ENCODE results near the gene MYMK.
A peak's percentile ranks its signal among the peaks of the same experiment; 100 is the strongest.

MYMK gene

DNA sequence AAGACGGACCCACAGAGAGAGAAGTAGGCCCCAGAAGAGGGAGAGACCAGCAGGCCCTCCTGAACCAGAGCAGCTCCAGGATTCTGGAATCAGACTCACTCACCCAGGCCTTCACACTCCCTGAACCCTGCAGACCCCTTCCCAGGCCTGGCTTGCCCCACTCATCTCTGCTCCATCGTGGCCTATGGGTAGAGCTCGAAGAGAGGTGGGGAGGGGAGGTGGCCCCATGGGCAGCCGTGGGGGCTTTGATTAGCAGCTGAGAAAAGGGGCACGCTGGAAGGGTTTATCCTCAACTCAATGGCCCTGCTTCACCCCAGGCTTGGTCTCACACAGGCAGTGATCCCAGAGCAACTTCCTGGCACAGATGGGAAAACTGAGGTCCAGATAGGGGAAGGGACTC is 613 bp downstream of the MYMK start:
- no peak for DNase-seq (ENCODE audit: low spot score)
- no peak overlapping the region for H3K23ac ChIP-seq (ENCODE audit: low read depth, low read length, poor library complexity)
- no peak overlapping the region for H3K4ac ChIP-seq (ENCODE audit: low read length)
- H3K9ac ChIP-seq (ENCODE audit: low read depth, low read length, poor library complexity): no peak overlapping the region
- no peak overlapping the region for H2AFZ ChIP-seq (ENCODE audit: low read length)
- no peak overlapping the region for H2BK5ac ChIP-seq (ENCODE audit: low read length)
- no peak overlapping the region for H2BK15ac ChIP-seq (ENCODE audit: low read length)
- H4K91ac ChIP-seq (ENCODE audit: low read depth, low read length, poor library complexity): no peak overlapping the region
- no peak overlapping the region for H3K4me2 ChIP-seq (ENCODE audit: insufficient read depth, low read length, poor library complexity, severe bottlenecking)
- H3K14ac ChIP-seq (ENCODE audit: low read length): no peak overlapping the region
- peaks cover 0 to 14% (median 2%) of the 10 kb centered on the region in 3 experiments for H3K27me3 ChIP-seq (ENCODE audit: control insufficient read depth in 3 of 3, insufficient read depth in 3 of 3, low read depth in 1 of 3, low read length in 3 of 3)
- no peak overlapping the region for H3K18ac ChIP-seq (ENCODE audit: low read length)
- H3K36me3 ChIP-seq (replicated peaks in 1 of 2; ENCODE audit: control insufficient read depth in 2 of 2, insufficient read depth in 2 of 2, low read length in 2 of 2): no peaks in the 10 kb centered on the region
- no peak overlapping the region for H2BK12ac ChIP-seq (ENCODE audit: low read length)
- no peaks in the 10 kb centered on the region for H3K79me1 ChIP-seq (ENCODE audit: low read depth, low read length)
- H4K8ac ChIP-seq (ENCODE audit: low read depth, low read length): no peak overlapping the region
- no peak overlapping the region for H3K27ac ChIP-seq (replicated peaks; ENCODE audit: low read length)
- no peak overlapping the region for H2BK120ac ChIP-seq (ENCODE audit: low read depth, low read length)
- no peaks in the 10 kb centered on the region for H3K9me3 ChIP-seq (replicated peaks in 1 of 2; ENCODE audit: control insufficient read depth in 2 of 2, insufficient read depth in 1 of 2, low read depth in 1 of 2, low read length in 2 of 2)
- peak overlapping the region; percentile 25 for H2AK5ac ChIP-seq (ENCODE audit: low read depth, low read length)
- no CpG with 5 or more reads among the region's 5 CpGs for WGBS, 2 donors (ENCODE audit: extremely low coverage in 2 of 2, insufficient read length in 2 of 2, insufficient replicate concordance in 1 of 2)
- H3K4me3 ChIP-seq (ENCODE audit: low read length in 2 of 2): no peak overlapping the region
- H3K4me1 ChIP-seq (ENCODE audit: control insufficient read depth in 2 of 2, insufficient read depth in 1 of 2, low read depth in 1 of 2, low read length in 2 of 2): peaks cover 24 to 31% of the 10 kb centered on the region in 2 donors

DNA sequence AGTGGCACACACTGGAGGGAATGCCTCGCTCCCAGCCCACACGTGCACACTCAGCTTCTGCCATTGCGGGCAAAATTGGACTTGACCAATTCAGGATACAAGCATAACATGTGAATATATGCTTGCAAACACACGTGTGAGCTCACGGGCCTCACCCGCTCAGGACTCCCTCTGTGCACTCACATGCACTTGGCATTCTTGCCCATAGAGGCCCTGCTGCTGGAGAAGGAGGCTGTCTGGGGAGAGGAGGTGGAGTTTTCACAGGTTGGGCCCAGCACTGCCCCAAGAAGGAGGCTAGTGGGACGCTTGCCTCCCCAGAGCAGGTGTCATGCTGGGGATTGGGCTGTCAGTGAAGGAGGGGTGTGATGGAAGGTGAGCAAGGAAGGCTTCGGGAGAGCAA is 1.7 kb downstream of the MYMK start:
- Histone ChIP-seq H3K14ac (ENCODE audit: low read length) (no peak overlapping the region), H2BK120ac (ENCODE audit: low read depth, low read length) (no peak overlapping the region), H3K4me1 (ENCODE audit: control insufficient read depth in 2 of 2, insufficient read depth in 1 of 2, low read depth in 1 of 2, low read length in 2 of 2) (peaks cover 21 to 24% of the 10 kb centered on the region in 2 donors), H4K8ac (ENCODE audit: low read depth, low read length) (peak overlapping the region; percentile 70), H3K27me3 (ENCODE audit: control insufficient read depth in 3 of 3, insufficient read depth in 3 of 3, low read depth in 1 of 3, low read length in 3 of 3) (peaks cover 0 to 10% (median 2%) of the 10 kb centered on the region in 3 experiments), H3K36me3 (replicated peaks in 1 of 2; ENCODE audit: control insufficient read depth in 2 of 2, insufficient read depth in 2 of 2, low read length in 2 of 2) (no peaks in the 10 kb centered on the region), H3K4ac (ENCODE audit: low read length) (no peak overlapping the region), H3K9ac (ENCODE audit: low read depth, low read length, poor library complexity) (peak overlapping the region; percentile 33), H2BK12ac (ENCODE audit: low read length) (no peak overlapping the region), H3K4me3 (ENCODE audit: low read length in 2 of 2) (no peak overlapping the region), H3K79me1 (ENCODE audit: low read depth, low read length) (no peaks in the 10 kb centered on the region), H3K23ac (ENCODE audit: low read depth, low read length, poor library complexity) (peak overlapping the region; percentile 81), H3K4me2 (ENCODE audit: insufficient read depth, low read length, poor library complexity, severe bottlenecking) (no peak overlapping the region), H3K18ac (ENCODE audit: low read length) (peak overlapping the region; percentile 35), H3K9me3 (replicated peaks in 1 of 2; ENCODE audit: control insufficient read depth in 2 of 2, insufficient read depth in 1 of 2, low read depth in 1 of 2, low read length in 2 of 2) (no peaks in the 10 kb centered on the region), H2AFZ (ENCODE audit: low read length) (no peak overlapping the region), H3K27ac (replicated peaks; ENCODE audit: low read length) (no peak overlapping the region), H4K91ac (ENCODE audit: low read depth, low read length, poor library complexity) (no peak overlapping the region), H2BK5ac (ENCODE audit: low read length) (no peak overlapping the region), H2BK15ac (ENCODE audit: low read length) (peak overlapping the region; percentile 20), H2AK5ac (ENCODE audit: low read depth, low read length) (peak overlapping the region; percentile 66)
- no CpG with 5 or more reads among the region's 8 CpGs for WGBS, 2 donors (ENCODE audit: extremely low coverage in 2 of 2, insufficient read length in 2 of 2, insufficient replicate concordance in 1 of 2)
- no peak for DNase-seq (ENCODE audit: low spot score)

DNA sequence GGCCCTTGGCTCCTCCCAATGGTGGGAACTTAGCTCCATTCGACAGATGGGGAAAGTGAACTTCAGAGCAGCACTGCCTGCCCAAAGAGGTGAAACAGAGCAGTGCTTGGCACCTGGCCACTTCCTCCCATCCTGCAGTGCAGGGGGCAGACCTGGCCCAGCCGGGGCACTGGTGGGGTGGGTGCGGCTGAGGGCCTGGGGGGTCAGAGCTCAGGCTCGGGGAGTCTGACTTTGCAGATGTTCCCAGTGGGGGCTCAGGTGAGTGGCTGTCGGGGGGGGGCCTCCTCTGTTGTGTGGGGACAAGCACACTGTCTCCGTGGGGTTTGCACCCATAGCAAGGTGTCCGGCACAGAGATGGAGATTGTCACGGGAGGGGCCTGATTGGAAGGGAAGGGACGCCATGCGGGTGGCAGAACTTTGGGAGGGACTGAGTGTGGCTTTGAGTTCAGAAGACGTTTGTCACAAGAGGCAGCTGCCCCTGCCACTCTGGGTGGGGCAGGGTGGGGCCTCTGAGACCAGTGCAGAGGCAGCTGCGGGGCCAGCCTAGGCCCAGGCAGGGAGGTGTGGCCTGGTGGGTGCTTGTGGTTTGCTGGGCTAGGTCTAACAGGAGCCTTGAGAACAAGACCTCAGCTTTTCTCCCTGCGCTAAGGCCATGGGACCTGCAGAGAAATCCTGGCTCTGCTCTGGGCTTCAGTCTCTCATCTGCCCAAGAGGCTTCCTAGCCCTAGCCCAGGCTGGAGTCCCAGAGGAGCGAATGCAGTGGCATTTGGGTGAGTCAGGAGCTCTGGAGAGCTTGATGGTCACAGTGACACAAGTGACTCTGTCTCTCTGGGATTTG is 2.5 kb downstream of the MYMK start:
- Histone ChIP-seq H4K8ac (ENCODE audit: low read depth, low read length) (no peak overlapping the region), H3K14ac (ENCODE audit: low read length) (no peak overlapping the region), H3K4me3 (ENCODE audit: low read length in 2 of 2) (no peak overlapping the region), H3K9ac (ENCODE audit: low read depth, low read length, poor library complexity) (peak overlapping the region; percentile 50), H3K27me3 (ENCODE audit: control insufficient read depth in 3 of 3, insufficient read depth in 3 of 3, low read depth in 1 of 3, low read length in 3 of 3) (peaks cover 0 to 10% (median 0%) of the 10 kb centered on the region in 3 experiments), H2BK15ac (ENCODE audit: low read length) (peak overlapping the region; percentile 20), H3K23ac (ENCODE audit: low read depth, low read length, poor library complexity) (peak overlapping the region; percentile 58), H3K79me1 (ENCODE audit: low read depth, low read length) (no peaks in the 10 kb centered on the region), H2BK12ac (ENCODE audit: low read length) (peak overlapping the region; percentile 31), H3K4me2 (ENCODE audit: insufficient read depth, low read length, poor library complexity, severe bottlenecking) (no peak overlapping the region), H4K91ac (ENCODE audit: low read depth, low read length, poor library complexity) (no peak overlapping the region), H2AFZ (ENCODE audit: low read length) (no peak overlapping the region), H3K4ac (ENCODE audit: low read length) (no peak overlapping the region), H3K36me3 (replicated peaks in 1 of 2; ENCODE audit: control insufficient read depth in 2 of 2, insufficient read depth in 2 of 2, low read length in 2 of 2) (no peaks in the 10 kb centered on the region), H3K4me1 (ENCODE audit: control insufficient read depth in 2 of 2, insufficient read depth in 1 of 2, low read depth in 1 of 2, low read length in 2 of 2) (peaks cover 14 to 16% of the 10 kb centered on the region in 2 donors), H3K9me3 (replicated peaks in 1 of 2; ENCODE audit: control insufficient read depth in 2 of 2, insufficient read depth in 1 of 2, low read depth in 1 of 2, low read length in 2 of 2) (no peaks in the 10 kb centered on the region), H2AK5ac (ENCODE audit: low read depth, low read length) (peak overlapping the region; percentile 66), H3K18ac (ENCODE audit: low read length) (peak overlapping the region; percentile 60), H2BK120ac (ENCODE audit: low read depth, low read length) (no peak overlapping the region), H3K27ac (replicated peaks; ENCODE audit: low read length) (no peak overlapping the region), H2BK5ac (ENCODE audit: low read length) (peak overlapping the region; percentile 29)
- WGBS, 2 donors (ENCODE audit: extremely low coverage in 2 of 2, insufficient read length in 2 of 2, insufficient replicate concordance in 1 of 2): no CpG with 5 or more reads among the region's 14 CpGs
- no peak for DNase-seq (ENCODE audit: low spot score)
